ENCODE results near the gene LRMDA. TPM values are rescaled to one million over a fixed set of nuclear protein-coding genes. Genes with fewer than 3 reads are reported as not detected.

Gene LRMDA
- total and polyA plus RNA-seq, 2 of the 4 experiments (the other 2 are of a cell fraction), result 0.07 TPM; not detected in 1

- no peak overlapping the region for H2AFZ ChIP-seq (replicated peaks; ENCODE audit: low read length, poor library complexity)
- H3K27me3 ChIP-seq (ENCODE audit: control insufficient read depth, insufficient read depth, low read length), result no peaks in the 10 kb centered on the region; the same call in 1 of the 2 replicates
- TF ChIP-seq RAD21 (IDR thresholded peaks at IDR 0.05; ENCODE audit: low read length), result no peak
- TF ChIP-seq MAZ (IDR thresholded peaks at IDR 0.05; ENCODE audit: borderline replicate concordance, low read depth, low read length), result no peak
- TF ChIP-seq SMC3 (IDR thresholded peaks at IDR 0.05; ENCODE audit: low read depth, low read length), result no peak
- TF ChIP-seq CEBPB (IDR thresholded peaks at IDR 0.05; ENCODE audit: low read depth, low read length), result no peak
- no peak for TF ChIP-seq ELK1 (IDR thresholded peaks at IDR 0.05; ENCODE audit: borderline replicate concordance, low read depth, low read length)
- TF ChIP-seq, protein P1, sequence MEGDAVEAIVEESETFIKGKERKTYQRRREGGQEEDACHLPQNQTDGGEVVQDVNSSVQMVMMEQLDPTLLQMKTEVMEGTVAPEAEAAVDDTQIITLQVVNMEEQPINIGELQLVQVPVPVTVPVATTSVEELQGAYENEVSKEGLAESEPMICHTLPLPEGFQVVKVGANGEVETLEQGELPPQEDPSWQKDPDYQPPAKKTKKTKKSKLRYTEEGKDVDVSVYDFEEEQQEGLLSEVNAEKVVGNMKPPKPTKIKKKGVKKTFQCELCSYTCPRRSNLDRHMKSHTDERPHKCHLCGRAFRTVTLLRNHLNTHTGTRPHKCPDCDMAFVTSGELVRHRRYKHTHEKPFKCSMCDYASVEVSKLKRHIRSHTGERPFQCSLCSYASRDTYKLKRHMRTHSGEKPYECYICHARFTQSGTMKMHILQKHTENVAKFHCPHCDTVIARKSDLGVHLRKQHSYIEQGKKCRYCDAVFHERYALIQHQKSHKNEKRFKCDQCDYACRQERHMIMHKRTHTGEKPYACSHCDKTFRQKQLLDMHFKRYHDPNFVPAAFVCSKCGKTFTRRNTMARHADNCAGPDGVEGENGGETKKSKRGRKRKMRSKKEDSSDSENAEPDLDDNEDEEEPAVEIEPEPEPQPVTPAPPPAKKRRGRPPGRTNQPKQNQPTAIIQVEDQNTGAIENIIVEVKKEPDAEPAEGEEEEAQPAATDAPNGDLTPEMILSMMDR (conservative IDR thresholded peaks at IDR 0.05; ENCODE audit: low read depth, low read length), result no peak
- TF ChIP-seq FOS (IDR thresholded peaks at IDR 0.05; ENCODE audit: low read depth, low read length), result no peak
- no peak for TF ChIP-seq RCOR1 (IDR thresholded peaks at IDR 0.05; ENCODE audit: insufficient replicate concordance, low read length)
- no peak for TF ChIP-seq MAFK (IDR thresholded peaks at IDR 0.05; ENCODE audit: low read depth, low read length)
- TF ChIP-seq NFE2L2 (IDR thresholded peaks at IDR 0.05; ENCODE audit: low read depth, low read length), result no peak
- no peak for TF ChIP-seq MXI1 (IDR thresholded peaks at IDR 0.05; ENCODE audit: borderline replicate concordance, low read depth, low read length)
- no peak for TF ChIP-seq RFX5 (IDR thresholded peaks at IDR 0.05; ENCODE audit: low read depth, low read length)
- TF ChIP-seq CHD1 (IDR thresholded peaks at IDR 0.05; ENCODE audit: low read depth, low read length), result no peak
- no peak for TF ChIP-seq POLR2A (IDR thresholded peaks at IDR 0.05; ENCODE audit: low read depth, low read length)
- no peak for TF ChIP-seq BHLHE40 (IDR thresholded peaks at IDR 0.05; ENCODE audit: low read depth, low read length)
- TF ChIP-seq, protein P2, sequence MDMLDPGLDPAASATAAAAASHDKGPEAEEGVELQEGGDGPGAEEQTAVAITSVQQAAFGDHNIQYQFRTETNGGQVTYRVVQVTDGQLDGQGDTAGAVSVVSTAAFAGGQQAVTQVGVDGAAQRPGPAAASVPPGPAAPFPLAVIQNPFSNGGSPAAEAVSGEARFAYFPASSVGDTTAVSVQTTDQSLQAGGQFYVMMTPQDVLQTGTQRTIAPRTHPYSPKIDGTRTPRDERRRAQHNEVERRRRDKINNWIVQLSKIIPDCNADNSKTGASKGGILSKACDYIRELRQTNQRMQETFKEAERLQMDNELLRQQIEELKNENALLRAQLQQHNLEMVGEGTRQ (IDR thresholded peaks at IDR 0.05; ENCODE audit: low read depth, low read length), result no peak
- H2AK5ac ChIP-seq (ENCODE audit: low read depth, low read length), result no peak overlapping the region
- H2BK5ac ChIP-seq (ENCODE audit: low read depth, low read length, poor library complexity, severe bottlenecking), result no peak overlapping the region
- no peaks in the 10 kb centered on the region for H3K9me3 ChIP-seq (ENCODE audit: control insufficient read depth, insufficient read depth, low read length)
- no peak overlapping the region for H3K4me3 ChIP-seq (ENCODE audit: insufficient read depth, low read depth, low read length)
- no peaks in the 10 kb centered on the region for H4K20me1 ChIP-seq (ENCODE audit: insufficient read depth, low read length)
- H3K4me2 ChIP-seq (ENCODE audit: low read depth, low read length), result no peak overlapping the region
- intact Hi-C loops (cut with micrococcal nuclease) (no loop called here), in situ Hi-C loops (cut with MboI; ENCODE audit: low sequenced_read_pairs) (no loop called here), dilution Hi-C loops (cut with HindIII; ENCODE audit: low sequenced_read_pairs, unreplicated experiment) (no loop called here)
- POLR2A ChIA-PET (ENCODE audit: unreplicated experiment), result no interaction called here
- H4K8ac ChIP-seq (ENCODE audit: low read depth in 2 of 2, low read length in 2 of 2), result no peak overlapping the region
- no peak overlapping the region for H3K27ac ChIP-seq (ENCODE audit: insufficient read depth, low read length)
- H3K4me1 ChIP-seq (ENCODE audit: control insufficient read depth, insufficient read depth, low read length), result no peaks in the 10 kb centered on the region
- no peak for ATAC-seq (ENCODE audit: low read depth)
- WGBS, 2 experiments (ENCODE audit: extremely low coverage in 2 of 2, insufficient read length in 1 of 2), result no CpG with 5 or more reads among the region's 5 CpGs
- no peak overlapping the region for H3K56ac ChIP-seq (ENCODE audit: extremely low read depth, insufficient read depth, low read length)
- H2BK15ac ChIP-seq (ENCODE audit: low read depth, low read length), result no peak overlapping the region
- no TSS peak for BruUV-seq (replicated peaks)
- H3K18ac ChIP-seq (ENCODE audit: low read depth, low read length), result no peak overlapping the region
- no peak overlapping the region for H2AK9ac ChIP-seq (replicated peaks; ENCODE audit: low read depth, low read length, poor library complexity)
- no peak overlapping the region for H2BK20ac ChIP-seq (ENCODE audit: low read depth, low read length)
- H3K79me1 ChIP-seq (ENCODE audit: low read depth in 1 of 2, low read length in 2 of 2), result no peaks in the 10 kb centered on the region
- no peak overlapping the region for H3K23ac ChIP-seq (ENCODE audit: low read depth, low read length)
- H3K9me1 ChIP-seq (ENCODE audit: insufficient read depth, low read length), result no peaks in the 10 kb centered on the region
- H3K4ac ChIP-seq (ENCODE audit: low read depth, low read length), result no peak overlapping the region
- no peak overlapping the region for H3K14ac ChIP-seq (replicated peaks; ENCODE audit: low read depth, low read length)
- H2BK120ac ChIP-seq (ENCODE audit: low read depth, low read length), result no peak overlapping the region
- CTCF ChIA-PET, result no interaction called here
- no peak for DNase-seq
- H4K5ac ChIP-seq (ENCODE audit: low read depth, low read length), result no peak overlapping the region
- H3K36me3 ChIP-seq (ENCODE audit: control insufficient read depth, insufficient read depth, low read length), result no peaks in the 10 kb centered on the region
- no peak overlapping the region for H3K9ac ChIP-seq (ENCODE audit: low read depth, low read length)
- H4K91ac ChIP-seq (ENCODE audit: insufficient read depth, low read depth, low read length), result no peak overlapping the region
These were observed 396.2 kb downstream of the LRMDA start for GRCh38 chr10:75827587-75828021.

All from IMR-90 (cell line).